Keratinocyte (primary cell): ENCODE measurements around the gene TNFSF9. TPM values are rescaled to one million over a fixed set of nuclear protein-coding genes. Genes with fewer than 3 reads are reported as not detected.

Experiments used
- DNase-seq: peaks from one replicate; pipeline ENCODE4 v3.0.0-alpha.2; 2011; ENCODE audit warnings: low read depth, missing footprints, low spot score
- FAIRE-seq: peaks from 2 replicates; lab custom pipeline; 2011; peaks lifted over from hg19 to GRCh38; lab: Jason Lieb, UNC
- H2AFZ ChIP-seq: 2 replicates; pipeline ENCODE4 v1.6.0; 2012; ENCODE audit warnings: low read length, control low read depth, inconsistent platforms; ENCODE audit not compliant: control insufficient read depth
- H3K27ac ChIP-seq: 2 replicates; pipeline ENCODE4 v1.5.1; 2011; ENCODE audit warnings: low read length; ENCODE audit not compliant: control insufficient read depth, insufficient read depth
- H3K27me3 ChIP-seq: 3 replicates; pipeline ENCODE4 v1.6.0; 2011; ENCODE audit warnings: low read length; ENCODE audit not compliant: control insufficient read depth, insufficient read depth; ENCODE audit errors: extremely low read depth
- H3K36me3 ChIP-seq, 2 experiments: 2 replicates in 1 of 2; 3 replicates in 1 of 2; pipeline ENCODE4 v1.5.1; 2011; ENCODE audit warnings: low read length in 2 of 2, mild to moderate bottlenecking in 1 of 2; ENCODE audit not compliant: control insufficient read depth in 2 of 2, insufficient read depth in 2 of 2; ENCODE audit errors: extremely low read depth in 1 of 2
- H3K4me1 ChIP-seq: 3 replicates; pipeline ENCODE4 v1.5.1; 2011; ENCODE audit warnings: low read length; ENCODE audit not compliant: control insufficient read depth, insufficient read depth; ENCODE audit errors: extremely low read depth
- H3K4me2 ChIP-seq: 3 replicates; pipeline ENCODE4 v1.6.0; 2011; ENCODE audit warnings: low read depth, low read length; ENCODE audit not compliant: control insufficient read depth, insufficient read depth; ENCODE audit errors: extremely low read depth
- H3K4me3 ChIP-seq, 3 experiments: fragments of 200-600 bp in 1 of 3; sonication (generic) in 1 of 3; 2 replicates in 2 of 3; 3 replicates in 1 of 3; pipeline ENCODE4 v1.5.1; 2011 to 2016; ENCODE audit warnings: low read length in 3 of 3, mild to moderate bottlenecking in 3 of 3, control low read depth in 2 of 3, inconsistent platforms in 1 of 3, low read depth in 1 of 3, mixed read lengths in 1 of 3, mixed run types in 1 of 3, moderate library complexity in 1 of 3; ENCODE audit not compliant: control insufficient read depth in 2 of 3, insufficient read depth in 2 of 3; ENCODE audit errors: extremely low read depth in 1 of 3
- H3K79me2 ChIP-seq: 2 replicates; pipeline ENCODE4 v1.6.0; 2012; ENCODE audit warnings: low read length; ENCODE audit not compliant: control insufficient read depth, insufficient read depth
- H3K9ac ChIP-seq: 3 replicates; pipeline ENCODE4 v1.6.0; 2011; ENCODE audit warnings: low read length; ENCODE audit not compliant: control insufficient read depth, insufficient read depth; ENCODE audit errors: extremely low read depth
- H3K9me1 ChIP-seq: 3 replicates; pipeline ENCODE4 v1.6.0; 2011; ENCODE audit warnings: low read length; ENCODE audit not compliant: control insufficient read depth, insufficient read depth; ENCODE audit errors: extremely low read depth
- H3K9me3 ChIP-seq: 2 replicates; pipeline ENCODE4 v1.5.1; 2012; ENCODE audit warnings: low read depth, low read length; ENCODE audit not compliant: control insufficient read depth
- H4K20me1 ChIP-seq: 3 replicates; pipeline ENCODE4 v1.6.0; 2011; ENCODE audit warnings: low read length; ENCODE audit not compliant: control insufficient read depth, insufficient read depth; ENCODE audit errors: extremely low read depth
- EZH2 ChIP-seq: IDR thresholded peaks from one replicate; pipeline ENCODE4 v1.6.1; 2012; ENCODE audit warnings: inconsistent platforms, mild to moderate bottlenecking, low read length, moderate library complexity
- dilution Hi-C: fragments of 300-500 bp; cut with MboI; formaldehyde crosslinking; loops from one replicate; pipeline ENCODE4 v1.7.0; 2020; ENCODE audit warnings: low sequenced_read_pairs; ENCODE audit not compliant: extremely low pct_ligation_motif_present
- polyA plus RNA-seq, 5 experiments: library from polyadenylated mRNA; depleted of rRNA in 3 of 5; stranded (reverse) in 3 of 5; stranded (forward) in 1 of 5; unstranded in 1 of 5; fragments of >200 nt; gene quantifications; 1 replicate in 1 of 5; 2 replicates in 3 of 5; 3 replicates in 1 of 5; pipeline versions ENCODE4 v1.2.1 to v1.2.3, GENCODE V29; 2011 to 2012; ENCODE audit warnings: missing spikeins in 2 of 5, low read depth in 1 of 5, low replicate concordance in 1 of 5
- TF ChIP-seq, protein P1 (sequence below), 3 experiments: IDR thresholded peaks in 1 of 3; conservative IDR thresholded peaks in 1 of 3; optimal IDR thresholded peaks in 1 of 3; 2 replicates in 2 of 3; 3 replicates in 1 of 3; pipeline versions ENCODE3 to v1.5.1; 2011; ENCODE audit warnings: low read length in 3 of 3, mild to moderate bottlenecking in 3 of 3, moderate library complexity in 2 of 3, control low read depth in 1 of 3, inconsistent platforms in 1 of 3; ENCODE audit not compliant: insufficient read depth in 2 of 3; ENCODE audit errors: extremely low read depth in 1 of 3

The TNFSF9 gene
- polyA plus RNA-seq, 1 donor (not counting 4 experiments of a cell fraction or from before 2014, with no cell fraction given), result 12.3 TPM

- no peak for DNase-seq
- no peak for TF ChIP-seq EZH2
- TF ChIP-seq, protein P1, sequence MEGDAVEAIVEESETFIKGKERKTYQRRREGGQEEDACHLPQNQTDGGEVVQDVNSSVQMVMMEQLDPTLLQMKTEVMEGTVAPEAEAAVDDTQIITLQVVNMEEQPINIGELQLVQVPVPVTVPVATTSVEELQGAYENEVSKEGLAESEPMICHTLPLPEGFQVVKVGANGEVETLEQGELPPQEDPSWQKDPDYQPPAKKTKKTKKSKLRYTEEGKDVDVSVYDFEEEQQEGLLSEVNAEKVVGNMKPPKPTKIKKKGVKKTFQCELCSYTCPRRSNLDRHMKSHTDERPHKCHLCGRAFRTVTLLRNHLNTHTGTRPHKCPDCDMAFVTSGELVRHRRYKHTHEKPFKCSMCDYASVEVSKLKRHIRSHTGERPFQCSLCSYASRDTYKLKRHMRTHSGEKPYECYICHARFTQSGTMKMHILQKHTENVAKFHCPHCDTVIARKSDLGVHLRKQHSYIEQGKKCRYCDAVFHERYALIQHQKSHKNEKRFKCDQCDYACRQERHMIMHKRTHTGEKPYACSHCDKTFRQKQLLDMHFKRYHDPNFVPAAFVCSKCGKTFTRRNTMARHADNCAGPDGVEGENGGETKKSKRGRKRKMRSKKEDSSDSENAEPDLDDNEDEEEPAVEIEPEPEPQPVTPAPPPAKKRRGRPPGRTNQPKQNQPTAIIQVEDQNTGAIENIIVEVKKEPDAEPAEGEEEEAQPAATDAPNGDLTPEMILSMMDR (optimal IDR thresholded peaks at IDR 0.05 in 1 of 3, IDR thresholded peaks at IDR 0.05 in 1 of 3, conservative IDR thresholded peaks at IDR 0.05 in 1 of 3; ENCODE audit: extremely low read depth in 1 of 3, insufficient read depth in 2 of 3, low read length in 3 of 3), result peak; percentile 15 to 44 (median 26)
- Histone ChIP-seq H3K4me3 (no peak overlapping the region), H3K9me1 (no peaks in the 10 kb centered on the region), H3K36me3 (no peaks in the 10 kb centered on the region), H3K4me1 (no peaks in the 10 kb centered on the region), H4K20me1 (no peaks in the 10 kb centered on the region), H3K9me3 (no peaks in the 10 kb centered on the region), H3K79me2 (no peaks in the 10 kb centered on the region), H3K9ac (no peak overlapping the region), H2AFZ (peak overlapping the region; percentile 49), H3K27me3 (no peaks in the 10 kb centered on the region), H3K27ac (no peak overlapping the region), H3K4me2 (peak overlapping the region; percentile 41)
- dilution Hi-C loops, result no loop called here
- no peak for FAIRE-seq
These were observed 21.0 kb downstream of the TNFSF9 start for GRCh38 chr19:6551607-6552450.

DNA sequence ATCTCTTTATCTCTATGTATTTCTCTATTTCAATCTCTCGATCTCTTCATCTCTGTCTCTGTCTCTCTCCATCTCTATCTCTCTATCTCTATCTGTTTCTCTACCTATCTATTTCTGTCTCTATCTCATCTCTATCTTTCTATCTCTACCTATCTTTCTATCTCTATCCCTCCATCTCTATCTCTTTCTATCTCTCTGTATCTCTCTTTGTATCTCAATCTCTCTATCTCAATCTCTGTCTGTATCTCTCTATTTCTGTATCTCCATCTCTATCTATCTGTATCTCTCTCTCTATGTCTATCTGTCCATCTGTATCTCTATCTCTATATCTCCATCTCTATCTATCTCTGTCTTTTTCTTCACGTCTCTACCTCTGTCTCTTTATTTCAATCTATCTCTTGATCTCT, 25.2 kb downstream of the TNFSF9 start:
- dilution Hi-C loops, result no loop called here
- Histone ChIP-seq H4K20me1 (no peaks in the 10 kb centered on the region), H3K27me3 (no peaks in the 10 kb centered on the region)

More for the DNA sequence above, 25.2 kb downstream of the TNFSF9 start:
- no peak for FAIRE-seq
- Histone ChIP-seq H3K79me2 (no peaks in the 10 kb centered on the region), H2AFZ (no peak overlapping the region), H3K9me1 (no peaks in the 10 kb centered on the region), H3K9ac (no peak overlapping the region), H3K4me1 (no peaks in the 10 kb centered on the region), H3K4me2 (no peak overlapping the region), H3K27ac (no peak overlapping the region), H3K9me3 (no peaks in the 10 kb centered on the region), H3K36me3 (no peaks in the 10 kb centered on the region), H3K4me3 (no peak overlapping the region)
- DNase-seq, result no peak
- TF ChIP-seq EZH2, result no peak
- TF ChIP-seq, protein P1 (optimal IDR thresholded peaks at IDR 0.05 in 1 of 3, IDR thresholded peaks at IDR 0.05 in 1 of 3, conservative IDR thresholded peaks at IDR 0.05 in 1 of 3; ENCODE audit: extremely low read depth in 1 of 3, insufficient read depth in 2 of 3, low read length in 3 of 3), result no peak
